Stimulated activated CD4-positive, alpha-beta T cell treated with anti-CD3 and anti-CD28 coated beads, Interleukin-2, amount 100 ng/mL, for 48 hours (primary cell): ENCODE measurements around the gene TPT1.

Experiments
- DNase-seq, 2 donors: peaks; one replicate each; pipeline ENCODE4 v3.0.0-alpha.2; 2020

The TPT1 gene

DNA sequence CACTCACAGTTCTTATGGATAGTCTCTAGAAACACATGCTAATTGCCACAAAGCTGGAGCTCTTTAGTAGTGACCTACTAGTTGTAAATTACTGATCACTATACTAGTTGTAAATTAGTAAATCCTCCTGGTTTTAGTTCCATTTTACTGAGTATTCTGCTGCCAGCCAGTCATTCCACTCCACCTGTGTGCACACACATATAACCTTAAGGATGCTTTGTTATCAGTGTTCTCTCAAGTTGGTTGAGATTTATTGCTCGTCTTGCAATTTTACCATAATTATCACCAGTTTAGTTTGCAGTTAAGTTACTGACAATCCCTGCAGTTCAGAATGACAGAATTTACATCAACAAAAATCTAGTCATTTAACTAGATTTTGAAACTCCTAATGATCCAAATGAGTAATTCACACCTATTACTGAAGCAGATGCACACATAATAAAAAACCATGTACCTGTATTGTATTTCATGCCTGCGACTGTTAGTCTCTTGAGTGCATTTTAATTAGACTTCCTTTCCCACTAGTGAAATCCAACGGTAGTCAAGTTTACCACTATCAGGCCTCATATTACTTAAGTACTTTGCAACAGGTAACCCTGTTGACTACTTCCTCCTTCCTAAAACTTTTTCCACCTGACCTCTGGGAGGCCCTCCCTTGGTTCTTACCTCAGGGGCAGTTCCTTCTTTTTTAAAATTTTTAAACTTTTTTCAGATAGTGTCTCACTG lies 7.6 kb downstream of the TPT1 start:
- DNase-seq: no peak

DNA sequence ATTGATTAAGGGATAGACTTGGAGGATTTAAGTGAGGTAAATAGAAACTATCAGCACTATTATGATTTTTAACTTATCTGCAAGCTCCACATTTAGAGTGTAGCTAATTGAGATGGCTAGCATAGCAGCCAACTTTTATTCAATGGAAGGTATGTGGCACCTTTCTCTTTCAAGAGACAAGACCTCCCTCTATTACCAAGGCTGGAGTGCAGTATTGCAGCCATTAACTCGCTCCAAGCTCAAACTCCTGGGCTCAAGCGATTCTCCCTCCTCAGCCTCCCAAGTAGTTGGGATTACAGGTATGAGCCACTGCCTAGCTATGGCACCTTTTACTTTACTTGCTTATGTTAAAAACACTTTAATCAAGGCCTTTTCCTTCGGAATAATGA lies 8.2 kb downstream of the TPT1 start:
- DNase-seq: no peak

DNA sequence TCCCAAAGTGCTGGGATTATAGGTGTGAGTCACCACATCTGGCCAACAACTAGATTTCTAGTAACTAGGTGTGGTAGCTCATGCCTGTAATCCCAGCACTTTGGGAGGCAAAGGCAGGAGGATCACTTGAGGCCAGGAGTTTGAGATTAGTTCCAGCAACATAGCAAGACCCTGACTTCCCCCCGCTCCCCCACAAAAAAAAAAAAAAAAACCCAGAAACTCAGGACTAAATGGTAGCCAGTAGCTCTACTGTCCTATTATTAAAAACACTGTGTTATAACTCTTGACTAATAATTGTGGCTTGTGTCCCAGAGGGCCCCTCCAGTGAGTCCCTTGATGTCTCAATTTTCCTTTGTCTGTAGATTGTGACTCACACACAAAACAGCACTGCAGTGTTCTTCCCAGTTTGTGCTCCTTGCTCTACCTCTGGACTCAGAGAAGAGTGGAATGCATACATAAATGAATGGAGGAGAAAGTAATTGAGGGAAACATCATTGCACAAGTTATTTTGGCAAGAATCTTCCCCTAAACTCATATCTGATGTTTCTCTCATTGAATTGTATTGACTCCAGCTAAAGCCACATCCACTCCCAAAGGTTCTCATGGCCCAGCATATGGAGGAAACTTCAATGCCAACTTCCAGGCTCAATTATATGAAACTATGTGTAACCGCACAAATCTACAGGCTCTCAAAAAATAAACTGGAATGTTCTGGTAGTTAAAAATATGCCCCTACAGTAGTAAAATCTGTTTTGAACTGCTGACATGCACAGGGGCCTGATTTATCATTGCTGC lies 8.8 kb downstream of the TPT1 start:
- no peak for DNase-seq

DNA sequence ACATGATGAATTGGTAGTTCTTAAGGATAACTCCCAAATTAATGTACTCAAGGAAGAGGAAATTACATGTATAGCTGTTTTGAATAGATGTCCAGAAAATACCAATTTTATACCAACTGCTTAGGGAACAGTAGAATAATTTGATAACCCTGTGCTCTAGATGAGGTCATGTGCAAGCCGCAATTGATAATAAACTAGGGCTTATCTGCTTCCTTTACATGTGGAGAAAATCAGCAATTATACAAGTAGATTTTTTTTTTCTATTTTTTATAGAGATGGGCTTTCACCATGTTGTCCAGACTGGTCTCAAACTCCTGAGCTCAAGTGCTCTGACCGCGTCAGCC lies 9.3 kb downstream of the TPT1 start:
- DNase-seq: no peak

DNA sequence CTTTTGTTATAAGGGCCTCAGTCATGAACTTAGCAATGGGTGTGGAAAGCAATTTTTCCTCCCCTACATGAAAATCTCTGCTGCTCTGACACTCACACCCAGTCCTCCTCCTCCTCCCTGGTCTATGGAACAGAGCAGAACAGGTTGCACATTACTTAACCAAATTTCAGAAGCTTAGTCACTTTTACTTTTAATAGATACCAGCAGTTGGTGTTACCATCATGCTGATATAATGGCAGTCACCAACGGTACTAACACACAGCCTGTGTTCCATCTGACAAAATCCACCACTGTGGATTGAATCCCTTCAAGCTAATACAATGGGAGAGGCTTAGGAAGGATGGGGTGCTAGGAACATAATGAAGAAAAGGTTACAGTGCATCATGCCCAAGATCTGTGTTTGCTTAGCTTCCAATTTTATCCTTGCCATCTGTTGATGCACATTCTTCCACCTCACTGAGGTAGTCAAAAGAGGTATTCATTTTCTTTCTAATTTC lies 9.8 kb downstream of the TPT1 start:
- DNase-seq: no peak

DNA sequence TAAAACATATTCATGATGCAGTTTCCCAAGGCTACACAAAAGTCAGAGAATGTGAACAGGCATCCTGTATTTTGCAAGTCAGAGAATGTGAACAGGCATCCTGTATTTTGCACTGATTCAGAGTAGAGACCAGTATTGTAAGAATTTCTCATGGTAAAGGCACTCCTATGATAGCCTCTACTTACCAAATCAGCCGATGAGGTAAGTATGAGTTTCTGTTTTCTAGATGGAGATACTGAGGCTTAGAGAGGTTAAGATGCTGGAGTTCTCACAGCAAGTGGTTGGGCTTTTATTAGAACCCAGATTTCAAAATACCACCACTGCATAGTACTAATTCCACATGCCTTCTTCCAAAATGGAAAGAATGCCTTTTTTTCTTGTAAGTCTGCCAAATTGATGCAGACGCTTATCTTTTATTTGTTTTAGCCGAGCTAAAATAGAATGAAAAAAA lies 12.3 kb downstream of the TPT1 start:
- no peak for DNase-seq

DNA sequence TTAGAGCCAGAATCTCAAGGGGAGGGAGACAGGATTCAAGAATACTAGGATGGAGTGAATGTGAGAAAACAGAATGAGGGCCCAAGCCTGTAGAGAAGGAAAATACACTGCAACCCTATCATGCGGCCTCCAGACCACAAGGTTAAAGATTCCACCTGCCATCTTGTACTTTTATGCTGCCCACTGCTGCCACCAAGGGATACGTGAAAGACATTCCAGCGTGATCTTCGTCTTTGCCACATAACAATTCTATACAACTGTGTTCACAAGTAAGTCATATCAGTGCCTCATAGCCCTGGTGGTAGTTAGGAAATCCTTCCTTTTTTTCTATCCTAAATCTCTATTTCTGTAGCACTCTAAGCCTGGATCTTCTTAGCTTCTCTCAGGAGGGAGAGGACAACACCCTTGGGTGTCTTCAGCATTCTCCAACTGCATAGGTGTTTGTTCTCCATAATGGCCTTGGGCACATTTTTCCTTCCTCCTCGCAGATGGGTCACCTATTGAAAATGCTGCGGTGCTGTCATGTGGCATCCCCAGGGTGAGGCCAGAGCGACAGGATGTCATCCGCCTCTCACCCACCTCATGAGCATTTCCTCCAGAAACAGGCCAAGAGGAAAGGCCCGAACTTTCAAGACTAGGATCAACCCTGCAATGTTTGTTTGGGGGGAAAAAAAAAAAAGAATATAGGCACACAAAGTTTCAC lies 13.6 kb downstream of the TPT1 start:
- no peak for DNase-seq

DNA sequence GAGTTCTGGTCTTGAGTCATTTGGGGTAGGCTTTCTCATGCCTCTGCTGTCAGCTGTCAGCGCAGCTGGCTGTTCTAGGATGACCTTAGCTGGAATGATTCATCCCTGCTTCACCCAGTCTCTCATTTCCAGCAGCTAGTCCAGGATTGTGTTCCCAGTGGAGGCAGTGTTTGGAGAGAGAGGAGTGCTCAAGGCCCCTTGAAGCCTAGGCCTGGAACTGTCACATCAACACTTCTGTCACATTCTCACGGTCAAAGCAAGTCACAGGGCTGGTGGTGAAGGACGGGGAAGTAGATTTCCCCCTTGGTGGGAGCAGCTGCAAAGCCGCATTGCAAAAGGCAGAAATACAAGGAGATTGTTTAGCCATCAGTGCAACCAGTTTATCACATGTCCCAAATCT lies 15.2 kb downstream of the TPT1 start:
- DNase-seq: no peak

DNA sequence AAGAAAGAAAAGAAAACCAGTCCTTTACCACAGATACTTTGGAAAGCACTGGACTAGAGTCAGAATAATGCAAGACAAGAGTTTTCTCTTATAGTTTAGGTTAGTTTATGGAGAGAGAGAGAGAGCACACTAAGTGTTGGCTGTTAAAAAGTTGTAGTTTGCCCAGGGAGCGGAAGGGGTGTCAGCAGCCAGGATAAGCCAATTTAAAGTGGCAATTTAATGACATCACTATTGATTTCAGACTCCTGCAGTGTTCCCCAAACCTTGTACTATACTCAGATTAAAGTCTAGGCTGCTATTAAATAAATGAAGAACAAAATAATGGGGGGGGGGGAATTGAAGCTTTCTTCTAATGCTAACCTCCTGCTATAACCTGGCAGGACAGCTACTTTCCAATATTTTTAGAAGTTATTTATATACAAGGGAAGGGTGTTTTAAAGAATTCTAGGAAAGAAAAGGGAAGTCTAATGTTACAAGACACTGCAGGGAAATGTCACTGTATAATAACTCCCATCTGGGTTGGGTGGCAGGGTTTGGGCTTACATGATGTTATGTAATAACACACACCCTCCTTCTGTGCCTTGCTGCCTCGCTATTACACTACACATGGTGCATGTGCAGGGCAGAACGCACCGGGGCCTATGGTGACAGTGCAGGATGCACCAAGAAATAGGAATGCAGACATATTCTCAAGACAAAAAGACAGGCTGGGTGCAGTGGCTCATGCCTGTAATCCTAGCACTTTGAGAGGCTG lies 19.9 kb downstream of the TPT1 start:
- DNase-seq: no peak

DNA sequence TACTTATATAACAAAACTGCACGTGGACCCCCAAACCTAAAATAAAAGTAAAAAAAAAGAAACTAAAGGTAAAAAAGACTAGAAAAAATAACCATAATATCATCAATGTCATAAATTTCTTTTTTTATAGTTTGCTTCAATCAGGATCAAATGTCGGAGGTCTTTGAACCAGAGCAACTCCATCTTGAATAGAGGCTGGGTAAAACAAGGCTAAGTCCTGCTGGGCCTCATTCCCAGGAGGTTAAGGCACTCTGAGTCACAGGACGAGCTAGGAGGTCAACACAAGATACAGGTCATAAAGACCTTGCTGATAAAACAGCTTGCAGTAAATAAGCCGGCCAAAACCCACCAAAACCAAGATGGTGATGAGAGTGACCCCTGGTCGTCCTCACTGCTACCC lies 24.0 kb downstream of the TPT1 start:
- no peak for DNase-seq

DNA sequence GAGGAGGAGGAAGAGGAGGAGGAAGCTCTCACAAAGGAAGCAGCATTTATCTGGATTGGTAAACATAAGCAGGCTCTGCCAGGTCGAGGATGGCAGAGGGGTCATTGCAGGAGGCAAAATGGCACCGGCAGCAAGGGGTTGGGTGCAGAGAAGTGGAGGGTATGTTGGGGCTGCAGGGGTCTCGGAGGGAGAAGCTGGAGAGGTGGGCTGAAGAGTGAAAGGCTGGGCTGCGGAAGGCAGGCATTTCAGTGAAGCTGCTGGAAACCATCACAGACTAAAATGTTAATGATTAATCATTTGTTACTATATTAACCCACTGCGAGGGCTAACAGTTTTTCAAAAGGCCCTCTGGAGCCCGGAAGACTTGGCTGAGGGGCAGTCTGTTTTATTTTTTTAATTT lies 24.6 kb downstream of the TPT1 start:
- DNase-seq: no peak

DNA sequence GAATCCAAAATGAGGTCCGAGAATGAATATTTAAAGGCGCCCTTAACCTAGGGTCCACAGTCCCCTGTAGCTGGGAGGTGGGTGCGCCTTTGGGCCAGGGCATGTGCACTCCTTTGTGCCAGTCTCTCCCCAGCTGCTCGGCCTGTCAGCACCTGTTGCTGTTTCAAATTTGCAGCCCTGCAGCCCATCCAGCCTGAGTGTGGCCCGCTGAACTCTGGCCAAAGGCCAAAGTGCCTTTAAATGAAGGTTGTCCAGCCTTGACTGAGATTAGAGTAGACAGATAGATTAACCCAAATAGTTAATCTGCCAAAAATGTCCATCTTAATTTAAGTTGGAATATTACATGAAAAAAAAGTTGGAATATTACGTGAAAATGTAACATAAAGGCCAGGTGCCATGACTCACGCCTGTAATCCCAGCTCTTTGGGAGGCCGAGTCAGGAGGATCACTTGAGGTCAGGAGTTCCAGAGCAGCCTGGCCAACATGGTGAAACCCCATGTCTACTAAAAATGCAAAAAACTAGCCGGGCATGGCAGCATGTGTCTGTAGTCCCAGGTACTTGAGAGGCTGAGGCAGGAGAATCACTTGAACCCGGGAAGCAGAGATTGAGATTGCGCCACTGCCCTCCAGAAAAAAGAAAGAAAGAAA lies 25.3 kb downstream of the TPT1 start:
- no peak for DNase-seq

DNA sequence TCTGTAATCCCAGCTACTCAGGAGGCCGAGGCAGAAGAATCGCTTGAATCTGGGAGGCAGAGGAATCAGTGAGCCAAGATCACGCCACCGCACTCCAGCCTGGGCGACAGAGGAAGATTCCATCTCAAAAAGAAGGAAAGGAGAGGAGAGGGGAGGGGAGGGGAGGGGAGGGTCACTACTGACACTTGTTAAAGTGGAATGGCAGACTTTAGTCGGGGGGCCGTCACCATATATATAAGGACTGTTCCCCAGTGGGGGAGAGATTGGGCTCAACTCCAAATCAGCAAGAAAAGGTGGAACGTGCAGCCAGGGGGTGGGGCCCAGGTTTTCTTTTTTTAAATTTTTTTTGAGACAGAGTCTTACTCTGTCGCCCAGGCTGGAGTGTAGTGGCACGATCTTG lies 26.2 kb downstream of the TPT1 start:
- no peak for DNase-seq

DNA sequence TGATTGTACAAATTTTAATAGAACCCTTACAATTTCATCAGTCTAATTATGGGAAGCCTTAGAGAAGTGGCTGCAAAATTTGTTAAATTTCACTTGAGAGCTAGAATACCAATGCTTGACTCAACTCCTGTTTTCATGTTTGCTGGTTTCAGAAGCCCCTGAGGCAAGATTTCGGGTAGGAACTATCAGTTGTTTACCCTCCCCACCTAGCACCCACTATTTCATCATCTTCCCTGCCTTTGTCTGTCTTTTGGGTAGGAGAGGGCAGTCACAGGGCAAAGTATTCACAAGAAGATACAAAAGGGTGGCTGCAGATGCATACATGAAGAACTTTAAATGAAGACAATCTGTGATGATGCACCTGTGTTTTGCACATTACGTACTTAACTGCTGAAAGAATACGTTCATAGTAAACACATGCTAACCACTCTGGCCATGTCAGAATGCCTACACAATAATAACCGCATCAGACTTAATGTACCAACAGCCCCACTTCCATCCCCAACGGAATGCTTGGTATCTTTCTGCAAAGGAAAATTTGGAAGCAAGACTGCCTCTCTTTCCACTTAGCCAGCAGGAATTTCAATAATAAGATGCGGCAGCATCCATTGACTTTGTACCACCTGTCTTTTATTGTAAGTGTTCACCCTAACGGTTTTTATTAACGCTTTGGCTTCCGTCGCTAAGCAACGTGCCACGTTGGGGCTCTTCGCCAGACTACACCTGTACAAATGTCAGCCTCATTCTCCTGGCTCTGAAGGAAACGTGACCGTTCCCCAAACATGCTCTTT lies 30.4 kb downstream of the TPT1 start:
- DNase-seq: no peak

DNA sequence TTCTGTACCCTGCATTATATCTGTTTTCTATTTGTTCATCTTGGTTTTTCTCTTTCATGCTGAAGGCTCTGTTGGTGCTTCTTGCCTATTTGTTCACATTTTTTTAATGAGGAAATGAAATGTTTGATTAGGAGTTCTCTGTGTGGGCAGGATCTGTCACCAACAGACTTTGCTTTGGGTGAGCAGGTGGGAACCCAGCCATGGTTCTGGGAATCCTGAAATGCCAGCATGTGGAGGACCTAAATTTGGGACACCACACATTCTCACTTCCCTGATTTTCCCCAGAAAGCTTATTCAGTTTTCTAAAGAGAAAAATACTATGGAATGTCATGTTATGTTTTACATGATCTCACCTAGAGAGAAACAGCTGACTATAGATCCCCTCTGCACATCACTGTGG lies 34.0 kb downstream of the TPT1 start:
- DNase-seq: no peak

DNA sequence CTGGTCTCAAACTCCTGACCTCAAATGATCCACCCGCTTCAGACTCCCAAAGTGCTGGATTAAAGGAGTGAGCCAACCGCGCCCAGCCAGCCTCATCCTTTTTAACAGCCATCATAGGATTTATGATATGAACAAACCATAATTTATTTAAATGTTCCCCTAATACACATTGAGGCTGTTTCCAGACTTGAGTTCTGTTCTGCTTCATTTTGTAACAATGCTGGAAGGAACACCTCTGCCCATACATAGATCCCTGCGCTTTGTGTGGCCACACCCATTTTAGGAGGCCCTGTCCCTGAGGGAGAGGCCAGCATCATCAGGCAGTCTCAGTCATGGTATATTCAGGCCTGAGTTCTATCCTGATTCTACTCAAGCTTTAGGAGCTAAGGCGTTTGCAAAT lies 35.9 kb downstream of the TPT1 start:
- no peak for DNase-seq

DNA sequence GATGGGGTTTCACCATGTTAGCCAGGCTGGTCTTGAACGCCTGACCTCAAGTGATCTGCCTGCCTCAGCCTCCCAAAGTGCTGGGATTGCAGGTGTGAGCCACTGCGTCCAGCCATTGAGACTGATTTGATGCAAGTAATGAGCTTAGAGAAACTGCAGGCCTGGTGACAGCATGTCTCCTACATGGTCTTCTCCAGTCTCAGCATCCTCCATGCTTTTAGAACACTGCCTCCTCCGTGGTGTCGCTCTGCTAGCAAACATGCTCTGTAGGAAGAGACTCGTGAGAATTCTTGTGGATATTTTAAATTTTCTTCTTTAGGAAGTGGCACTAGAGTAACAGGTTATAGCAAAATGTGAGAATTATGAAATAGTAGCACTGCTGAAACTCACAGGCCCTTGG lies 37.1 kb downstream of the TPT1 start:
- no peak for DNase-seq

DNA sequence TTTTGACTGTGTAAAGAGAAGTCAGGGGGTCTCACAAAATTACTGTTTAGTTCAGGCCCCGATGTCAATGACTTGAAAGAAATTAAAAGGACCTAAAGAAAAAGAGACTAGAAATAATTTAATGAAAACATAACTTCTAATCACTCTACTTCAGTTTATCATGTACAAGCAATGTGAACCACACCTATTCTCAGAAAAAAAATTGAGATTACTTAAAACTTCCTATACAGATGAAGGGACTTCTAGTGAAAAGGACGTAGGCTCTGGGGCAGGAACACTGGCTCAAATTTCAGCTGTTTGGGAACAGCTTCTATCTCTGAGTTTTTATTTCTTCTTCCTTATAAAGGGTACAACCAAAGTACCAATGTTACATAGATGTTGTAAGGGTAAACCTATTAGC lies 38.0 kb downstream of the TPT1 start:
- DNase-seq: no peak

DNA sequence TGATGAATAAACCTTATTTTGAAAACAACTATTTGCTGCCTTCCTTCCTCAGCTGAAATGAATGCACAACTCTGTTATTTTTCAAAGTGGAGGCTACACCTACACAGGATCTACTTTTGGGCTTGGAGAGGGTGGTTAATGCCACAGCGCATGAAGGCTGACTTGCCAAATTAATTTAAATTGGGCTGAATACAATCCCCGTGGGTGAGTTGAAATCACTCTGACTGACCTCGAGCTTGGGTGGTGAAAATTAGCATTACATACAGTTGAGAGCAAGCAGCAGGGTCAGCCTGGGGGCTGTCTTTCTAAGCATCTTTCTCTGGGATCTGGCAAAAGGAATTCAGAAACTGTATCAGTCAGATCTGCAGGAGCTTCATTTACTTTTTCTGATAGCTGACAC lies 38.5 kb downstream of the TPT1 start:
- no peak for DNase-seq

DNA sequence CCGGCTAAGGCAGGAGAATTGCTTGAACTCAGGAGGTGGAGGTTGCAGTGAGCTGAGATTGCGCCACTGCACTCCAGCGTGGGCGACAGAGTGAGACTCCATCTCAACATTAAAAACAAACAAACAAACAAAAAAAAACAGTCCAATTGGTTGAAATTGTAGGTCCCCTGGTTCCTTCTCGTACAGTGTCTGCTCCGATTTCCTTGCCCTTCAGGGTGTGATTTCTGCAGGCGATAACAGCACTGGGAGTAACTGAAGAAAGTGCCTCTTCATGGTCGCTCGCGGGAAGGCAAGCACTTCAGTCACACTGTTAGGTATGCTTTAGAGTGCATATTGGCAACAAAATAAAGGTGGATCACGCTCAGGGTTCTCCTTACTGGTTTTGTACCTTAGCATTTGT lies 39.7 kb downstream of the TPT1 start:
- no peak for DNase-seq

DNA sequence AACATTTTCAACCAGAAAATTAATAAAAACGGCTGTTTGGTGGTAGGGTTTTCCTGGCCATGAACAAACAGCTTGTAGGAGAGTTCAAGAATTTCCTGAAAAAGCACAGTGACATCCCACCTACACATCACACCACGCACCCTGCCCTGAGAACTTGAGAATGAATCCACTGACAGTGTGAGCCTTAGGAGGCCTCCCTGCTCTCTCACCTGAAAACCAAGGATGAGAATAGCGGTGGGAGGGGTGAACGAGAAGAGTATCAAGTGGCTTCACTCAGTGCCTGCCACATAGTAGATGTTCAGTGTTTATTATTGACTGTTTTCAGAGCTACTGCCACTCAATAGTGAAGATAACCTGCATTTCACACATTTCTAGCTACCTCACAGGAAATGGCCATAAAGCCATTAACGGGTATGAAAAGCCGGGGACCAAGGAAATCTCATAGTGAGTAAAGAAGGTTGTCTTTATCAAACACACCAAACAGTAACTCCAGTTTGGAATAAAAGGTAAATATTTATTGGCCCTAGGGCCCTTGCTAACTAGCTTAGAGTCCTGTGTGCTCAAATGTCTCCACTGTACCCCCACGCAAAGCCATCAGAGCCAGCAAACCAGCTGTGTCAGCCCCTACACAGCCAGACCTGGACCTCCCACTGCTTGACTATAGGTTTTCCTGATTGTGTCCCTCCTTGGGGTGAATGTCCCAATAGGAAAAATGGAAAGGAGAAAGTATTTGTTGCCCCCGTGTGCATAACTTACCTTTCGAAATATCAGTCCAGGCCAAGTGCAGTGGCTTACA lies 40.6 kb downstream of the TPT1 start:
- DNase-seq: no peak
